Activated CD4-positive, alpha-beta T cell treated with anti-CD3 and anti-CD28 coated beads for 36 hours (primary cell): ENCODE measurements around the gene KISS1R. TPM values are rescaled to one million over a fixed set of nuclear protein-coding genes. Genes with fewer than 3 reads are reported as not detected.

Experiments
- ATAC-seq: fragments of 200-7000 bp; cut with Tn5 transposase; one replicate; pipeline ENCODE4 v1.10.0; 2021; ENCODE audit warnings: mild to moderate bottlenecking, moderate library complexity
- CTCF ChIA-PET: fragments of 350-600 bp; sonication (Branson Sonifier 250); formaldehyde crosslinking; loops from one replicate; lab custom pipeline; 2021; ENCODE audit warnings: antibody characterized with exemption; lab: Charles Lee
- POLR2A ChIA-PET: fragments of 350-600 bp; sonication (Branson Sonifier 250); formaldehyde crosslinking; loops from one replicate; lab custom pipeline; 2021; ENCODE audit warnings: antibody characterized with exemption, inconsistent platforms; lab: Charles Lee
- DNase-seq: peaks from one replicate; pipeline ENCODE4 v3.0.0-alpha.2; 2020
- H3K27ac Mint-ChIP-seq: one replicate; pipeline ENCODE4 v1.8.0; 2021; ENCODE audit warnings: mixed read lengths
- H3K27me3 Mint-ChIP-seq: one replicate; pipeline ENCODE4 v1.8.0; 2021; ENCODE audit warnings: mixed read lengths
- H3K36me3 Mint-ChIP-seq: one replicate; pipeline ENCODE4 v1.8.0; 2021; ENCODE audit warnings: low read depth, mixed read lengths
- H3K4me1 Mint-ChIP-seq: one replicate; pipeline ENCODE4 v1.8.0; 2021; ENCODE audit warnings: mixed read lengths
- H3K4me3 Mint-ChIP-seq: one replicate; pipeline ENCODE4 v1.8.0; 2021; ENCODE audit warnings: mild to moderate bottlenecking, moderate library complexity, mixed read lengths
- H3K9me3 Mint-ChIP-seq: one replicate; pipeline ENCODE4 v1.8.0; 2021; ENCODE audit warnings: low read depth, mixed read lengths
- intact Hi-C, 2 experiments: fragments of 100-400 bp; cut with DNase I in 1 of 2; cut with micrococcal nuclease in 1 of 2; formaldehyde crosslinking; loops; one replicate each; pipeline versions ENCODE4 v1.14.2 to v1.15.1; 2022 to 2024; cut with DNase I, micrococcal nuclease
- total RNA-seq, 2 experiments: library from RNA; stranded (reverse); gene quantifications; one replicate each; pipeline ENCODE4 v1.2.3, GENCODE V29; 2021

The KISS1R gene
- total RNA-seq, 2 experiments from 2014 or later = 14.3 to 18.4 TPM

DNA sequence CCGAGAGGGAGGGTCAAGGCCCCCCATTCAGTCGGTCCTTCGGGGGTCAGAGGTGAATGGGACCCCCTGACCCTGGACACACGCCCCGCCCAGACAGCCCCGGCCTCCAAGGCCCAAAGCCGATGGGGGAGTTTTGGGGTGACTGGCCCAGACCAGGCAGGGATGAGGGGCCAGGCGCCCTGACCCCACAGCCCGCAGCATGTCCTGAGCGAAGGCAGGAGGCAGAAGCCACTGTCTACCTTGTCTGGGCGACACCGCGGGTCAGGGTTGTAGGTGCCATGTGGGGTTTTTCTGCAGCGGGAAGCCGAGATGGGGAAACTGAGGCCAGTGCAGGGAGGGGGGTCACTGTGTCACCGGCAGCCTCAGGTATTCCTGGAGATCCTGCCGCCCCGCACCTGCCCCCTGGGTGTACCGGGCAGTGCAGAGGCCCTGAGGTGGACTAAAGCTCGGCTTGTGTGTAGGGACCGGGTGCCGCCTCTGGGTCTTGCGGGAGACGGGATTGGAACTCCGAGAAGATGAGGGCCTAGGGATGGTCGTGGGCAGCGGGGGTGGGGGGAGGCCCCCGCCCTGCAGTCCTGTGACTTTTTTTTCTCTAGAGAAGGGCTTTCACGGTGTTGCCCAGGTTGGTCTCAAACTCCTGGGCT, 17.2 kb downstream of the KISS1R start:
- DNase-seq (no peak), ATAC-seq (no peak)
- no peaks in the 10 kb centered on the region for H3K27me3 Mint-ChIP-seq
- H3K36me3 Mint-ChIP-seq = peaks cover 5% of the 10 kb centered on the region
- no peaks in the 10 kb centered on the region for H3K9me3 Mint-ChIP-seq
- no peak overlapping the region for H3K4me3 Mint-ChIP-seq
- peaks cover 20% of the 10 kb centered on the region for H3K4me1 Mint-ChIP-seq
- intact Hi-C loops = no loop called here
- CTCF ChIA-PET = interaction anchor here (0.7 kb wide), 1 partner anchor 11 kb away, joined by 4 read pairs; no protein-coding TSS in a partner anchor
- POLR2A ChIA-PET = no interaction called here
- no peak overlapping the region for H3K27ac Mint-ChIP-seq

DNA sequence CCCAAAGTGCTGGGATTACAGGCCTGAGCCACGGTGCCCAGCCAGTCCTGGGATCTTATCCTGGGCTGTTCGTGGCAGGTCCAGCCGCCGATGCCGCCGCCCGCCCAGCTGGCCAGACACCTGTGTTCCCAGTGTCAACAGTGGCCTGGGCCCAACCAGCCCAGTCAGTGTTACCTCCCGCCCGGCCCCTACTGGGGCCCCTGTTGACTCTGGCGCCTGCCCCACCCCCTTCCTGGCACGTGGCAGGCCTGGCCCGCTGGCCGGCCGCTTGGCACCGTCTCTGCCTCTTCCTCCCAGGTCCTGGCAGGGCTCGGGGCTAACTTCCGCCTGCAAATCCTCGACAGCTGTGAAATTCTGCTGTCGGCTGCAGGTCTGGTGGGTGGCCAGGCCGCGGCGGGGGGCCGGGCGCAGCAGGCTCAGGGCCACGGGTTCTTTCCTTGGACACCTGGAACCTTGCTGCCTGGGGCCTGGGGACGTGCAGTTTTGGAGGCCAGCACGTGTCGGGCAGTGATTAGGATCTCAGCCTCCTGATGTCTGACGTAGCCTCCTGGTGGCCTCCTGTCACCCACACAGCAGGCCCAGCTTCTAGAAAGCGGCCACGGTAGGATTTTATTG, 17.8 kb downstream of the KISS1R start:
- DNase-seq = no peak
- peaks cover 25% of the 10 kb centered on the region for H3K4me1 Mint-ChIP-seq
- no peaks in the 10 kb centered on the region for H3K27me3 Mint-ChIP-seq
- no peak overlapping the region for H3K27ac Mint-ChIP-seq
- no peak for ATAC-seq
- no peaks in the 10 kb centered on the region for H3K9me3 Mint-ChIP-seq
- ChIA-PET CTCF (interaction anchor here (0.7 to 0.8 kb wide), 2 partner anchors 12 to 329 kb away, joined by 3 to 4 read pairs; no protein-coding TSS in a partner anchor), POLR2A (no interaction called here)
- intact Hi-C loops = no loop called here
- peaks cover 6% of the 10 kb centered on the region for H3K36me3 Mint-ChIP-seq
- no peak overlapping the region for H3K4me3 Mint-ChIP-seq

- DNase-seq = no peak
- no peaks in the 10 kb centered on the region for H3K9me3 Mint-ChIP-seq
- intact Hi-C loops = no loop called here
- H3K4me3 Mint-ChIP-seq = no peak overlapping the region
- peaks cover 30% of the 10 kb centered on the region for H3K4me1 Mint-ChIP-seq
- no peak for ATAC-seq
- H3K36me3 Mint-ChIP-seq = peaks cover 8% of the 10 kb centered on the region
- ChIA-PET CTCF (interaction anchor here (0.6 to 0.9 kb wide), 4 partner anchors 19 to 343 kb away, joined by 3 to 5 read pairs (median 3); no protein-coding TSS in a partner anchor), POLR2A (no interaction called here)
- no peak overlapping the region for H3K27ac Mint-ChIP-seq
- H3K27me3 Mint-ChIP-seq = no peaks in the 10 kb centered on the region
These were observed 19.0 kb downstream of the KISS1R start for GRCh38 chr19:936175-936546.

DNA sequence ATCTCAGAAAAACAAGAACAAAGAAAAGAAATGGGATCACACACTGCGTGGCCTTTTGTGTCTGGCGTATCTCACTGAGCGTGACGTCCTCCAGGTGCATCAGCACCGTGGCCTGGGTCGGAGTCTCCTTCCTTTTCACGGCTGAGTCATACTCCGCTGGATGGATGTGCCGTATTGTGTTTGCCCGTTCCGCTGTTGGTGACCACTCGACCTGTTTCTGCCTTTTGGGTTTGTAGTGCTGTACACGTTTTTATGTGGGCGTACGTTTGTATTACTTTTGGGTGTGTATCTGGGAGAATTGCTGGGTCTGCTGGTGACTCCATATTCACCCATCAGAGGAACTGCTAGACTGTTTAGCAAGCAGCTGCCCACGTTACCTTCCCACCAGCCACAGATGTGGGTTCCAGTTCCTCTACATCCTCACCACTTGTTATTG, 20.1 kb downstream of the KISS1R start:
- H3K4me3 Mint-ChIP-seq = no peak overlapping the region
- peak; percentile 61 for ATAC-seq
- H3K27me3 Mint-ChIP-seq = no peaks in the 10 kb centered on the region
- intact Hi-C loops = no loop called here
- no peaks in the 10 kb centered on the region for H3K9me3 Mint-ChIP-seq
- H3K4me1 Mint-ChIP-seq = peaks cover 32% of the 10 kb centered on the region
- peak; percentile 72 for DNase-seq
- peaks cover 5% of the 10 kb centered on the region for H3K36me3 Mint-ChIP-seq
- ChIA-PET POLR2A (no interaction called here), CTCF (interaction anchor here (0.6 to 0.7 kb wide), 2 partner anchors 32 to 166 kb away, joined by 3 to 4 read pairs; no protein-coding TSS in a partner anchor)
- no peak overlapping the region for H3K27ac Mint-ChIP-seq

DNA sequence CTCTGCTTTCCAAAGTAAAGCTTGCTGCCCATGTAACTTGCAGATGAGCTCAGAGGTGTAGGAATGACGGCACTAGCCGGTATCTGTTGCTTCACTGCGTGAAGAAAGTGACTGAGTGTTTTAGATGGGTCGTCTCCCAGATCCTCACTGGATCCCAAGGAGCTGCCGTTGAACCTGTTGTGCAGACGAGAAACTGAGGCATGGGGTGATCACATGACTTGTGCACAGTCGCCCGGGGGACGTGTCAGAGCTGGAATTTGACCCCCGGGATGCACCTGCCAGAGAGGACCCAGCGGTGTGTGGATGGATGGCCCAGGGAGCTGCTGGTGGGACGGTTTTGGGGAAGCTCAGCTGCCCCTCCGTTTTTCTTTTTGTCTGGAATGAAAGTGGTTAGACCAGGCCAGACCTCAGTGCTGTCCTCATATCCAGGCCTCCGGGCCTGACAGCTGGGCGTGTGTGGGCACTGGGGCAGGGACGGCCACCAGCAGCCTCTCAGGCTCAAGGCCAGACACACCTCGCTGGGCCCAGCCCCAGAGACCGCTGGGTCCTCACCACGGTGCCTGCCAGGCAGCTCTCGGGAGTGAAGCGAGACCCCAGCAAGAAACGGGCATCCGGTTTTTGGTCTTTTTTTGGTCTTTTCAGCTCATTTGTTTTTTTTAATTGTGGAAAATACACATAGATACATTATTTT, 21.2 kb downstream of the KISS1R start:
- CTCF ChIA-PET = interaction anchor here (0.7 to 1.6 kb wide), 2 partner anchors 31 to 44 kb away, joined by 3 to 5 read pairs; no protein-coding TSS in a partner anchor
- no peak for DNase-seq
- POLR2A ChIA-PET = interaction anchor here (0.6 kb wide), 2 partner anchors 19 to 110 kb away, joined by 3 to 6 read pairs; no protein-coding TSS in a partner anchor
- Mint-ChIP-seq H3K27me3 (no peaks in the 10 kb centered on the region), H3K4me1 (peaks cover 26% of the 10 kb centered on the region), H3K27ac (no peak overlapping the region), H3K36me3 (peaks cover 5% of the 10 kb centered on the region), H3K9me3 (no peaks in the 10 kb centered on the region), H3K4me3 (no peak overlapping the region)
- ATAC-seq = no peak
- intact Hi-C loops = no loop called here

GRCh38 chr19:939439-939838, 22.3 kb downstream of the KISS1R start:
- Mint-ChIP-seq H3K27me3 (no peaks in the 10 kb centered on the region), H3K4me3 (no peak overlapping the region), H3K36me3 (peaks cover 5% of the 10 kb centered on the region), H3K4me1 (peaks cover 26% of the 10 kb centered on the region), H3K9me3 (no peaks in the 10 kb centered on the region), H3K27ac (no peak overlapping the region)
- POLR2A ChIA-PET = no interaction called here
- no peak for DNase-seq
- CTCF ChIA-PET = no interaction called here
- ATAC-seq = no peak
- intact Hi-C loops = no loop called here

GRCh38 chr19:939922-940321, 22.8 kb downstream of the KISS1R start:
- peak overlapping the region; percentile 68 for H3K27ac Mint-ChIP-seq
- peaks cover 26% of the 10 kb centered on the region for H3K4me1 Mint-ChIP-seq
- no peaks in the 10 kb centered on the region for H3K9me3 Mint-ChIP-seq
- H3K4me3 Mint-ChIP-seq = peak overlapping the region; percentile 61
- DNase-seq (no peak), ATAC-seq (no peak)
- ChIA-PET CTCF (no interaction called here), POLR2A (no interaction called here)
- intact Hi-C loops = loop anchor here in 1 of 2 experiments (2.0 kb wide), 1 partner anchor 17 kb away; no protein-coding TSS in a partner anchor
- peaks cover 5% of the 10 kb centered on the region for H3K36me3 Mint-ChIP-seq
- H3K27me3 Mint-ChIP-seq = no peaks in the 10 kb centered on the region

GRCh38 chr19:940591-941291, 23.6 kb downstream of the KISS1R start:
- Mint-ChIP-seq H3K9me3 (no peaks in the 10 kb centered on the region), H3K27ac (no peak overlapping the region), H3K4me1 (peaks cover 26% of the 10 kb centered on the region), H3K36me3 (peaks cover 5% of the 10 kb centered on the region), H3K4me3 (peak overlapping the region; percentile 73), H3K27me3 (no peaks in the 10 kb centered on the region)
- peak; percentile 77 for DNase-seq
- ATAC-seq = peak; percentile 74
- intact Hi-C loops = loop anchor here in 1 of 2 experiments (2.0 kb wide), 1 partner anchor 16 kb away; no protein-coding TSS in a partner anchor
- CTCF ChIA-PET = interaction anchor here (1.0 kb wide), 1 partner anchor 41 kb away, joined by 3 read pairs; no protein-coding TSS in a partner anchor
- POLR2A ChIA-PET = no interaction called here

GRCh38 chr19:941292-942132, 24.4 kb downstream of the KISS1R start:
- H3K27ac Mint-ChIP-seq = peak overlapping the region; percentile 53
- ChIA-PET POLR2A (no interaction called here), CTCF (interaction anchor here (1.0 kb wide), 1 partner anchor 40 kb away, joined by 3 read pairs; no protein-coding TSS in a partner anchor)
- no peaks in the 10 kb centered on the region for H3K9me3 Mint-ChIP-seq
- H3K36me3 Mint-ChIP-seq = peaks cover 5% of the 10 kb centered on the region
- H3K4me1 Mint-ChIP-seq = peaks cover 26% of the 10 kb centered on the region
- peak; percentile 3 for ATAC-seq
- DNase-seq = no peak
- no peaks in the 10 kb centered on the region for H3K27me3 Mint-ChIP-seq
- H3K4me3 Mint-ChIP-seq = peak overlapping the region; percentile 73
- intact Hi-C loops = loop anchor here in 1 of 2 experiments (2.0 kb wide), 1 partner anchor 15 kb away; no protein-coding TSS in a partner anchor

DNA sequence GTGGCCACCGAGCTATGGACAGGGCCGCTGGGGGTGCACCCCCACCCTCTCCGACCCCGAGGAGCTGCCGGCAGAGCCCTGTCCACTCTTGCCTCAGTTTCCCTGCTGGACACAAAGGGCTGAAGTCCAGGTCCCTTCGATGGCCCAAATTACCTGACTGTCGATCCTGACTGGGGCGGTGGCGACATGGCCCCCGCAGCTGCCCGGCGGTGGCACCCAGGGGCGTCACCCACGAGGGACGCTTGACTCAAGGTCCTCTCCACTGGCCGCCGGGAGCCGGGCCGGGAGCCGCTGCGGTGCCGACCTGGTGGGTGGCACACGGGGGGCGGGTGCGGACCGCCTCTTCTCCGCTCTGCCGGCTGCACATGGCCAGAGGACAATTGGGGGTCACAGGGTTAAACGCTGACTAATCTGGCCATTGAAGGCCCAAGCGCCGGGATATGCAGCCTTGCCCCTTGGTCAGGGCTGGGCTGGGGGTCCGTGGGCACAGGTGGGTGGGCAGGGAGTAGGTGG, 25.1 kb downstream of the KISS1R start:
- H3K9me3 Mint-ChIP-seq = no peaks in the 10 kb centered on the region
- CTCF ChIA-PET = interaction anchor here (0.9 kb wide), 1 partner anchor 40 kb away, joined by 3 read pairs; no protein-coding TSS in a partner anchor
- intact Hi-C loops = no loop called here
- H3K27me3 Mint-ChIP-seq = no peaks in the 10 kb centered on the region
- peaks cover 24% of the 10 kb centered on the region for H3K4me1 Mint-ChIP-seq
- H3K27ac Mint-ChIP-seq = no peak overlapping the region
- ATAC-seq = no peak
- no peak for DNase-seq
- peaks cover 5% of the 10 kb centered on the region for H3K36me3 Mint-ChIP-seq
- H3K4me3 Mint-ChIP-seq = no peak overlapping the region
- POLR2A ChIA-PET = no interaction called here
